GM21447 (cell line): ENCODE results near the gene CEP83.

Source experiments
- ATAC-seq: cut with Tn5 transposase; IDR thresholded peaks from one replicate; pipeline ENCODE4 v1.9.1; 2021; ENCODE audit not compliant: unreplicated experiment

CEP83 gene

GRCh38 chr12:94308612-94309011, 151.1 kb downstream of the CEP83 start:
- no peak for ATAC-seq

- ATAC-seq, result peak; percentile 54
Observed at GRCh38 chr12:94305130-94305957, 154.3 kb downstream of the CEP83 start.

GRCh38 chr12:94304566-94305061, 155.1 kb downstream of the CEP83 start:
- ATAC-seq, result no peak

DNA sequence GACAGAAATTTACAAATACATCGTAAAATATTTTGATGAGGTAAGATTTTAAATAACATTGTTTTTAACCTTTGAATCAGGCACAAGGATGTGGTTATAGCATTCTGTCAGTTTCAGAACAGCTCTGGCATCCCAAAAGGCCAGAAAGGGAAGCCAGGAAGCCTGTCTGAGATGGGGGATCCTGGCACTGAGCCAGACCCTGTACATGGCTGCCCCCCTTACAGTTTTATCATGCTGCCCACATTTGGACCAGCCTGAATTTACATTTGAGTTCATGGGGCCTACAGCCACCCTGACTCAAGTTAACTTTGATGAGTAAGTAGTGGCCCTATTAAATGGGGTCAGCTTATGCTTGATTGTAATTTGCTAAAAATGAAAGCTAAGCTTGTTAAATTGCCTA, 155.7 kb downstream of the CEP83 start:
- no peak for ATAC-seq

GRCh38 chr12:94299846-94300245, 159.8 kb downstream of the CEP83 start:
- ATAC-seq, result no peak

- no peak for ATAC-seq
Observed at GRCh38 chr12:94297876-94298505, 161.7 kb downstream of the CEP83 start.

DNA sequence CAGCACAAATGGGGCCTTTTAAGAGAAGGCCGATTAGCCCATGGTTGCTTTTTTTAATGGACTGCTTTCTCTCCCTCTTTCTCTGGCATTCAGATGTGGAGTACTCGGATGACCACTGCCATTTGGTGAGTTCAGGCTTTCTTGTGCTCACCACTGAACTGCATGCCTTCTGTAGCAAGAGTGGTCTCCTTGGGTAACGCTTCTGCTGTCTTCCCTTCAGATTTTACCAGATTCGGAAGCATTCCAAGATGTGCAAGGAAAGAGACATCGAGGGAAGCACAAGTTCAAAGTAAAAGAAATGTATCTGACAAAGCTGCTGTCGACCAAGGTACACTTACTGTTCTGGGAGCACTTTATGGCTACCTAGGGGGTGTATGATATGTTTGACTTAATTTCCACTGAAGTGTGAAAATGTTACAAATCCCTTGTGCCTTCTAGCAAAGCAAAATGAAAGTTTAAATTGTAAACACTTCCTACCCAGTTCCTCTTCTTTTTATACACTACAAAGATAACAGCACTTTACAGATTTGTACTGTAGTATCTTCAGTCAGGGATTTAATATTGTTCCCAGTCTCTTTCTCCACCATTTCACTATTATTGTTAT, 162.5 kb downstream of the CEP83 start:
- ATAC-seq, result no peak

GRCh38 chr12:94290353-94290752, 169.3 kb downstream of the CEP83 start:
- ATAC-seq, result no peak

GRCh38 chr12:94289461-94290312, 170.0 kb downstream of the CEP83 start:
- no peak for ATAC-seq

GRCh38 chr12:94287245-94287628, 172.4 kb downstream of the CEP83 start:
- ATAC-seq, result no peak

GRCh38 chr12:94286583-94287244, 173.0 kb downstream of the CEP83 start:
- ATAC-seq, result no peak

DNA sequence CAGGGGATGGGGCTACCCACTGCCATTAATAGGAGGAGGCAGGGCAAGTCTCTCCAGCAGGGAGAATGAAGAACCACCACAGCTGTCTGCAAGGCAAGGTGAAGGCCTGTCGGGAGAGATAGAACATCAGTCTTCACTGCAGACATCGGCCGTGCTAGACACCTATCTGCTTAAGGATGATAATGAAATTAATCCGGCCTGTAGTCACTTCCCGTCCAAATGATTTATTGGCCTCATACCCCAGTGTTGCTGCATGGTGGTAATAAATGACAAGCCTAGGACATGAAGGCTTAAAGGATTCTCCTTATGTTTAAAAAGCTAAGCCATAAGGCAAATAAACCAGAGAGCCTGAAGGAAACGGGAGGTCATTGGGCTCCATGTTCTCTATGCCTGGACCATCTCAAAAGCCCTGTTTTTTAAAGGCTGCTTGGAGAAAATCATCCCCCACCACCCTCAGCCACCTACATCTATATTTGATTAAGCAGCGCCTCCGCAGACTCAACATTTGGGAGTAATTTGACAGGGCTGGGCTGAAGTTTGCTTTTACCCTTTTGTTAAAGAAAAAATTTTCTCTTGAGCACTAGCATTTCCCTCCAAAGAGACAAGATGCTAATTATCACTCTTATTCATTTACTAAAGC, 173.6 kb downstream of the CEP83 start:
- no peak for ATAC-seq

GRCh38 chr12:94284859-94285258, 174.8 kb downstream of the CEP83 start:
- ATAC-seq, result no peak

- ATAC-seq, result no peak
Observed at GRCh38 chr12:94284046-94284445, 175.6 kb downstream of the CEP83 start.

DNA sequence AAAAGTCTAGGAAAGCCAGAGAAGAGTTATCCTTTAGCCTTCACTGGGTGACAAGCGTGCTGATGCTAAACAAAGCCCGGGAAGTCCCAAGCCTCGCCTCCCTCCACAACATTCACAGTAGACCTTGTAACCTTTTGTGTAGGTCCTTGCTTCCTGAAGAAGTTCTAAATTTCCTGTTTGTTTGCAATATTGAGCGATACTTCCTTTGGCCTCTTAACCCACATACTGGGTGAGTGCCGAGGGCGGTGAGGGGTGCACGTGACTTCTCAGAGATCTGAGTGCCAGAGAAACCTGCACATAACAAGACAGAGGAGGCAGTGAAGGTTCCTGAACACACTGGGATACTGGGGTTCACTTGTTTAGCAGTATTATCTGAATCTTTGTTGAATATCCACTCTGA, 177.0 kb downstream of the CEP83 start:
- no peak for ATAC-seq

GRCh38 chr12:94280063-94280462, 179.6 kb downstream of the CEP83 start:
- ATAC-seq, result no peak

GRCh38 chr12:94277426-94278000, 182.2 kb downstream of the CEP83 start:
- ATAC-seq, result no peak

DNA sequence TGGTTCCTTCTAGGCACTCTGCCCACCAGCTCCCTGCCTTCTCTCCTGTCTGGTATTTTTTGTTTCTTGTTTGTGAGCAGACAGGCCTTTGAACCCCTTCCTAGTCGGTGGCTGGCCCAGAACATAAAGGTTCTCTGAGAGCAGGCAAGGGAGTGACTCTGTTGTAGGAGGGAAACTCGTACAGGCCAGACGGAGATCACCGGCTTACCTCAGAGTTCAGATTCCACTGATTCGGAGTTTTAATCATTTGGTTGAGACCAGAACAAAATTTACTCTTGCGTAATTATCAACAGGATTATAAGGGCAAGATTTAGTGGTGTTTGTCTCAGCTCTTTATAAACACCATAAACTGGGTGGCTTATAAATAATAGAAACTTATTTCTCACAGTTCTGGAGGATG, 182.9 kb downstream of the CEP83 start:
- no peak for ATAC-seq

- ATAC-seq, result no peak
Observed at GRCh38 chr12:94273272-94273671, 186.4 kb downstream of the CEP83 start.

GRCh38 chr12:94272280-94272679, 187.4 kb downstream of the CEP83 start:
- ATAC-seq, result no peak
